Left forelimb (tissue), 1 donor: ENCODE measurements around the gene CLEC6A.
"Not testable (repeated sequence)": the region's sequence is repeated elsewhere in the genome, so short reads cannot be mapped to it uniquely, and the experiment has no call there.

ENCODE experiments used
- DNase-seq: peaks from one replicate; pipeline ENCODE4 v3.0.0-alpha.2; 2018; ENCODE audit warnings: low spot score

The CLEC6A gene

DNA sequence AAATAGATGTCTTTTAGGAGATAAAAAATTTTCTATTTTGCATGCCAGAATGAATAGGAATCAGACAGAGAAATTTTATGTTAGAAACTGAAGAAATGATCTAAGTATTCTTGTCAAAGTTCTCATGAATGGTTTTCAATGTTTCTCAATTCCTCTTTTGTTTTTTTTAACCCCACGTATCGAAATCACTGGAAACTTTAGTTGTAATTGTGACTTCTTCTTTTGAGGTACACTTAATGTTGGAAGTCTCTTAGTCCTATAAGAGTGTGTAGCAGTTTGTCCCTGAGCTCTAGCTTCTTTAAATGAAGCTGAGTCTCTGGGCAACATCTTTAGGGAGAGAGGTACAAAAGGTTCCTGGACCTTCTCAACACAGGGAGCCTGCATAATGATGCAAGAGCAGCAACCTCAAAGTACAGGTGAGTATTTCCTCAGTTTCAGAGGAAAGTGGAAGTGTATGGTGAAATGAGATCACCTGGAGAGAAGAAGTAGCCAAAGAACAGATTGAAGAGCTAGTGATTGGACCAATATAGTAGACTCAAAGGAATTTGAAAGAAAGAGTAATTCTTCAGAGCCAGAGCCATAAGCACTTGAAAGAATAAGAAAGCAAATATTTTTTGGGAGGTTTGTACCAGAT is at the start of gene CLEC6A:
Gene CLEC6A (plus strand): TSS at position 236 of the 634 bp plus-strand sequence. CDS start 150 bp downstream, at position 386.
- no peak for DNase-seq

DNA sequence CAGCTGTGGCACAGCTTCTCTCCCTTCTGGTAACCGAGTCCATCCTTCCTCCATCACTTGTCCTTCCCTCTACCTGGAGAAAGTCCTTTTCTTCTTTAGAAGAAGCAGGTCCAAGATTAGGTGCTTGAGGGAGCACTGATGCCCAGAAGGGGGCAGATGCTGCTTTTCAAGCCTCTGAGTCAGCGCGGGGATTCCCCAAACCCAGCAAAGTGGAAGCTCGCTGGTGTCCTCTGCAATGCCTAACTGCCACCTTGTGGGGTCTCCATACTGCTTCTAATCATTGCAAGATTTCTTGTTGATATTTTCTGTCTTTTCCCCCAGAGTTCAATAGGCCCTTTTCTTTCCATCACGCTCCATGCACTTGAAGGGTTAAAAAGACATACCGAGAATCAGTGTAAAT is 36.2 kb upstream of the CLEC6A start:
- DNase-seq: not testable (repeated sequence)

DNA sequence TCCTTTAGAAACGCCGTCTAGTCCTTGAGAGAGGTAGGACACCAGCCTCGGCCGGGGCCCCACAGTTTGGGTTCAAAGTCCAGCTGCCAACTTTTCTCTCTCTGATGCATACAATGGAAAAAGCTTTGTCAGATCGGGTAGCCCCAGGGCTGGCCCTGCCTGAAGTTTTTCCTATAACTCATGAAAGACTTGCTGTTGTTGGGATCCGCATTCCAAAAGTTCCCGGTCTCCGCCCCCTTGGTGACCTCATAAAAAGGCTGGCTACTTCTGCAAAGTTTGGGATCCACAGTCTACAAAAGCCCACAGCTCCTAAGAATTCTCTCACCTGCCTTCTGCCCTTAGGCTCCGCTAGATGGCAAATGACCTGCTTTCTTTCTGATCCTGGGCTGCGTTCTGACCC is 35.3 kb upstream of the CLEC6A start:
- DNase-seq: no peak

GRCh38 chr12:8444536-8445278 is 11.1 kb upstream of the CLEC6A start:
- DNase-seq: not testable (repeated sequence)

DNA sequence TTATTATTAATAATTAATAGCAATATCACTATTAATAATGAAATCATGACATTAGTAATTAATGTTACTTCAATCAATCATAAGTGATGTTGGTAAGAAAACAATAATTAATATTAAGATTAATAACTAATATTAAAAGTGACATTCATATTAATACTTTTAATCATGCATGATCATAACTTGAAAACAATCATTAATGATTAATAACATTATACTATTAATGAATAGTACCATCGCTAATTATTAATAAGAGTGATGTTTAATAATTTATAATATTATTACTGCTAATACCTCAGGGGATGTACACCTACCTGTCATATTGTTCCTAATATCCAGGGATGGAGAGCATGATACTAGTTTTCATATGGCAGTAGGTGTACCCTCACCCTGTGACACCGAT is 10.0 kb upstream of the CLEC6A start:
- no peak for DNase-seq

DNA sequence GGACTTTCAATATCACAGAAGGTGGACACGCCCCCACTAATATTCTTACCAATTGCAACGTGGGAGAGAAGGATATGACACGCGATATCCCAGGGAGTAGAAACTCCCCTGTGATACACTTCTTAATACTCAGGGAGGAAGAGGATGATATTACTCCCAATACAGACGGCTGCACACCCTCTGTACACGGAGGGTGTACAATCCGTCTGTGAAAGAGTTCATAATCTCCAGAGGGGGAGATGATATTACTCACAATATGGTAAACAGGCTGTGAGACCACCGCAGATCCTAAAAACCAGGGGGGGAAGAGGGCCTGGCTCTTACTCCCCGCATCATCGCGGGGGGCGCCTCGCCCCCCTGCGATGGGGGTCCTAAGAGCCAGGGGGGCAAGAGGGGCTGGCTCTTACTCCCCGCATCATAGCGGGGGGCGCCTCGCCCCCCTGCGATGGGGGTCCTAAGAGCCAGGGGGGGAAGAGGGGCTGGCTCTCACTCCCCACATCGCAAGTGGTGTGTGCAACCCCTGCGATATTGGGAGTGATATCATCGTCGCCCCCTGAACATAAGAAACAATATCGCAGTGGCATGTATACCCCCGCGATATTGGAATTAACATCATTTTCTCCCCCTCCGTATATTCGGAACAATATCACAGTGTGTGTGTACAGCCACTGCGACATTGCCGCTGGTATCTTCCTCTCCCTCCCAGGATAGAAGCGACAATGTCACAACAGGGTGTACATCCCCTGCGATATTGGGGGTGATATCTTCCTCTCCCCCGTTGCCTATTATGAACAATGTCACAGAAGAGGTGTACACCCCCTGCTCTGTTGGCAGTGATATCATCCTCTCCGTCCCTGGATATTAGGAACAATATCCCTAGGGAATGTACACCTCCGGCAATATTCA is 8.9 kb upstream of the CLEC6A start:
- no peak for DNase-seq

DNA sequence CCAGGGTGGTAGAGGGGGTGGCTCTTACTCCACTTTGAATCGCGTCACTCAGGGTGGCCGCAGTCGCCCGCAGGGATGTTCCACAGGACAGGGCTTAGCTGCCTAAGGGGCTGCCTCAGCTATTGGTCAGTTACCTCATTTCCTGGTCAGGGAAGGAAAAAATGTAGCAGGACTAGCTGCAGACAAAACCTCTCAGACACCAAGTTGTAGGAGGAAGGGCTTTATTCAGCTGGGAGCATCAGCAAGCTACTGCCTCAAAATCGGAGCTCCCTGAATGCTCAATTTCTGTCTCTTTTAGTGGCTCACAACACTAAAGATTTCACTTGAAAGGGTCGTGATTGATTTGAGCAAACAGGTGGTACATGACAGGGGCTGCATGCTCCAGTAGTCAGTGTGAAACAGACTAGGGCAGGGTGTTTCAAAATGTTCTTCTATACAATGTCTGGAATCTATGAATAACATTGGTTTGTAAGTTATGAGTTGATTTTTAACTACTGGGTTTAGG is 6.4 kb upstream of the CLEC6A start:
- no peak for DNase-seq

DNA sequence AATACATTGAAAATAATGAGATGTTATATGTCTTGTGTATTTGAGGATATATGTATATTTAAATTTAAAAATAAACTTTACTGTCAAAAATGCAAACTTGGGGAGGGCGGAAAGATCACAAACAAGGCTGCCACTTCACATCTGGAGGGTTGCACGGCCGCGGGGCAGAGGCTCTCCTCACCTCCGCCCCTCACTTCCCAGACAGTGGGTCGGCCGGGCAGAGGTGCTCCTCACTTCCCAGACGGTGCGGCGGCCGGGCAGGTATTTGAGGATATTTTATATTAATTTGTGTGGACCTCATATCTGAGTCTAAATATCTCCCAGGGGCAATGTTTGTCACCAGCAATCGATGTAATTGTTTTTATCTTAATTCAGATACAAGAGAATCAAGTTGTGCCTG is 3.7 kb upstream of the CLEC6A start:
- DNase-seq: no peak

DNA sequence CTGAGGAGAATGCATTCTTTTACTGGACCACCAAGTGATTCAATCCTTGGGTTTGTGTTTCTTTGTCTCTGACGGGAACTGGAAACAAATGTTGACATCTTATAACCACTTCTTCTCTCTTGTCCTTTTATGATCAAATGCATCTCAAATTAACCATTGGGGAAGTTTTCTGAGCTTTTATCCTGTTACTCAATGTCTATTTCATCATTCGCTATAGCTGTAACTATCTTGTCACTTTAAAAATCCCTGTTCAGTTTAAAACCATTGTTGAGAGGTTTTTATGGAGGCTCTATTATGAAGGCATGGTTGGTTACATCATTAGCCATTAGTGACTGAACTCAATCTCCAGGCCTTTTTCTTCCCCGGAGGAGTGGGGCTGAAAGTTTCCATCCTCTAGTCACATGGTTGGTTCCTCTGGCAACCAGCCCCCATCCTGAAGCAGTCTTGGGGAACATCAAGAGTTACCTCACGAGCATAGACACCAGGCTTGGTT is 2.7 kb upstream of the CLEC6A start:
- no peak for DNase-seq

DNA sequence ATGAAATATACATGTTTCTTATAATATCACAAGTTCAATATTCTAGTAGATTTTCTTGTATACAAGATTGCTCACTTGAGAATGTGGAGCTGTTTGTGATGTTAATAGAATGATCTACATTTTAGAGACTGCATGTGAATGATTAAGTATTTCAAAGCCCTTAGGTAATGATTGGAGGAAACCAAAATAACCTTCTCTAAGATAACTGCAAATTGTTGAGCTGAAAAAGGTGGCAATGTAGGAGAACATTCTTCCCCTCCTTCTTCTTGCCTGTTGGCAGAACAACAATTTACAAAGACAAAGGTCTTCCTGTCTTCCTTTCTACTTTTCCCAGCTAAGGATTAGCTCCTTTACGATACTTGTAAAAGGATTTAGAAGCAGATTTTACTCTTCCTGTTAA is 2.0 kb upstream of the CLEC6A start:
- DNase-seq: no peak

GRCh38 chr12:8455271-8455670 is 491 bp upstream of the CLEC6A start:
- no peak for DNase-seq

GRCh38 chr12:8461426-8461825 is 5.7 kb downstream of the CLEC6A start:
- DNase-seq: no peak

DNA sequence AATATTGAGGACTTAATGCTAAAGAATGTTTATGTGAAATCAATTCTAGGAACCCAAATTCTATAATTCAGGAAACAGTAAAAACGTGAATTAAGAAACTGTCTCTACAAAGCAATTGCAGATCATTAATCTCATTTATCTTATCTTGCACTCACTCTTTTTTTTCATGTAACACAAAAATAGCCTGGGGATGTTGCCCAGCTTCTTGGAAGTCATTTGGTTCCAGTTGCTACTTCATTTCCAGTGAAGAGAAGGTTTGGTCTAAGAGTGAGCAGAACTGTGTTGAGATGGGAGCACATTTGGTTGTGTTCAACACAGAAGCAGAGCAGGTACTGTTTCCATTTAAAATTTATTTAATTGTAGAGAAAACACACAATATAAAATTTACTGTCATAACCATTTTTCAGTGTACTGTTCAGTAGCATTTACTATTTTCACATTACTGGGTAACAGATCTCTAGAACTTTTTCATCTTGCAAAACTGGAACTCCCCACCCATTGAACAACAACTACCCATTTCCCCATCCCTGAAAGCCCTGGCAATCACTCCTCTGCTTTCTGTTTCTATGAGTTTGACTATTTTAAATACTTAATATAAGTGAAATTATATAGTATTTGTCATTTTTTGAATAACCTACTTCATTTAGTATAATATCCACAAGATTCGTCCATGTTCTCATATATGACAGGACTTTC is 9.7 kb downstream of the CLEC6A start:
- no peak for DNase-seq

DNA sequence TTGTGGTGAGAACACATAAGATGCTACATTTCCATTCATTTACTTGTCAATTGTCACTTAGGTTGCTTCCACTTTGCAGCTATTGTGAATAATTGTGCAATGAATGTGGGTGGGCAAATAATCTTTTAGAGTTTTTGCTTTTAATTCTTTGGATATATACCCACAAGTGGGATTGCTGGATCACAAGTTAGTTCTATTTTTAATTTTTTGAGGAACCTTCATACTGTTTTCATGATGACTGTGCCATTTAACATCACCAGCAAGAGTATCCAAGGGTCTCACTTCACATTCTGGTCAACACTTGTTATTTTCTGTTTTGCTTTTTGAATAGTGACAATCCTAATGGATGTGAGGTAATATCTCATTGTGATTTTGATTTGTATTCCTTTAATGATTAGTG is 10.5 kb downstream of the CLEC6A start:
- no peak for DNase-seq

- DNase-seq: no peak
Measured at GRCh38 chr12:8471090-8471489, 15.3 kb downstream of the CLEC6A start.

DNA sequence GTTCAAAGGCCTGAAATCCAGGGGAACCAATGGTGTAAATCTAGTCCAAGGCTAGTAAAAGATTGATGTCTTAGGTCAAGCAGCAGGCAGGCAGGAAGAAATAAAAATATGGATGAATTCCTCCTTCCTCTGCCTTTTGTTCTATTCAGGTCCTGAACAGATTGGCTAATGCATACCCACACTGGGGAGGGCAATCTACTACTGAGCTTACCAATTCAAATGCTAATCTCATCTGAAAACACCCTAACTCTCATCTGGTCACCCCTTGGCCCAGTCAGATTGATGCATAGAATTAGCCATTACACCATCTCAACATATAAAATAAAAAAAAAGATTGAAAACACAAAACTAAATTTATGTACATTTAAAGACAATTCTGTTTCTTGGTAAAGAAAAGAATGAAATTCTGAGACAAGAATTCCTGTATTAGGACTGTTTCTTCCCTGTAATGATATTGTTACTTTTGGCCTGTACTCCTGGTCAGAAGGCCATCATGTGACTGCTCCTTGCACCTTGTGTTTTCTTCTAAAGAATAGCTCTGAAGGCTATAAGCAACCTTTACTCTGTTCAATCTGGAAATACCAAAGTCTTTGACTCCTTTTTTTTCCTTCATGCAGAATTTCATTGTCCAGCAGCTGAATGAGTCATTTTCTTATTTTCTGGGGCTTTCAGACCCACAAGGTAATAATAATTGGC is 19.9 kb downstream of the CLEC6A start:
- no peak for DNase-seq

DNA sequence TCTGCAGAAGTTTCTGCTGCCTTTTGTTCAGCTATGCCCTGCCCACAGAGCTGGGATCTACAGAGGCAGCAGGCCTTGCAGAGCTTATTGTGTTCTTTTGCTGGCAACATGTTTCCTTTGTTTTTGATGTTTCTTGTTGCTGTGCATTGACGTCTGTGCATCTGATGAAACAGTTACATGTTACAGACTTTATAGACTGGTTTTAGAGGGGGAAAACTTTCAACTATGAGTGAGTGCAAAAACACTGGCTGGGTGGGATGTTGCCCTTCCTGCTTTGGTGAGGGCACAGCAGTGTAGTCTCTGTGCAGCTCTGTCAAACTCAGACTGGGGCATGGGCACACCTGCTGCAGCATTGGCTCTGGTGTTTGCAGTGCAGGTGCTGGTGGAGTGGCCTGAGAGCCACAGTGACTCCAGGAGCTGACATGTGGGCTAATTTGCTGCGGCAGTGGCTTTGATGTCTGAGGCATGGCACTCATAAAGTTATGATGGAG is 26.9 kb downstream of the CLEC6A start:
- DNase-seq: no peak

GRCh38 chr12:8483079-8483478 is 27.3 kb downstream of the CLEC6A start:
- DNase-seq: no peak

DNA sequence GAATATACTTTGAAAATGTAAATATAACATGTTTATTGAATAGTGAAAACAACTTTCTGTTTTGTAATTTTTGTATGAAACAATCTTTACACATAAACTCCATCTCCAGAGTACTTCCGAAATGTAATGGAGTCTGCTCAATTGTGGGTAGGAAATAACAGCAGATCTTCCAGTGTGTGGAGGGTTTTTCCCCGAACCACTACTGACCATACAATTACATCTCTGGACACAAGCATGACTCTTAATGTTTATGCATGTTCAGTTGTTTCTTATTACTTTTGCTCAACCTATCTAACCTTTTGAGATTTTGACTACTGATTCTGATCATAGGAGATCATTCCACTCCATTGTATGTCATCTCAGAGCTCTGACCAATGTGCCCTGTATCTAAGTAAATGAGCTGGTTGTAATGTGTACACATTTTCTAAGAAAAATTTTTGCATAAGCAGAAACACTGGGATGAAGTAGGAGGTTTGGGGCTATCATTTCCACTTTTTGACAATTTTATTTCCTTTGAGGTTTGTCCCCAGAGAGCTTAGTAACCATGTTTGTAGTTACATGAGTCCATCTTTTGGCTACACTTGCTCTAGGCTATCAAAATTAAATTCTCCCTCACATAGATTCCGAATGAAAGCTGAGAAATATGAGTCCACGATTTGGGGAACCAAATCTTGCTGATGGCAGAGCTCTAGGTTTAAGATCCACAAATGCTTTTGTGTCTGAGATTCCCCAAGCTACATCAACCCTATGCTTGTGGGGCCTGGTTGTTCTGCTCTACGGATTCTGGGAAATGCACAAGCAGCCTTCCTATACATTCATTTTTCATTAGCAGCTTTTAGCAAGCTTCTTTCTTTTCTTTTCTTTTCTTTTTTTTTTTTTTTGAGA is 36.1 kb downstream of the CLEC6A start:
- no peak for DNase-seq

DNA sequence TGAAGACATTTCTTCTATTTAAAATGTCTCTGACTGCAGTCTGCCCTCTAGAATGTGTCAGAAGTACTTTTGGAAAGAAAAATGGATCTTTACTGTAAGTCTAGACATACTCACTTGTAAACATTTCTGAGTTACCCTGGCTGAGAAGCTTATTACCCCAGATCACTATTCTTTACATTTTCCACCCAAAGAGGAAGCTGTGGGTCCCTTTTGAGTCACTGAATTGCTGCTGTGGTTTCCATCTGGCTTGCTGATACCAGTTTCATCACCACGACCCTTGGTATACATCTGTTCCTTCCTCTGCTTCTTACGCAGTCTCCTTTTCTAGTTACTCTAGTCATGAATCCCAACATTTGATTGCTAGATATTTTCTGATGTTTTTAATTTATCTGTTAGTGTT is 37.3 kb downstream of the CLEC6A start:
- no peak for DNase-seq
